NCI-H526 (cell line): ENCODE measurements around the gene HES5.
"Not testable (repeated sequence)": the region's sequence is repeated elsewhere in the genome, so short reads cannot be mapped to it uniquely, and the experiment has no call there.

Source experiments
- DNase-seq, 2 experiments: peaks; one replicate each; lab custom pipeline; 2025; lab: John Stamatoyannopoulos, UW

The HES5 gene

GRCh38 chr1:2560299-2561073 is 30.4 kb upstream of the HES5 start:
- DNase-seq = no peak

- DNase-seq = no peak
Measured at GRCh38 chr1:2559509-2560298, 29.6 kb upstream of the HES5 start.

GRCh38 chr1:2558861-2559260 is 28.8 kb upstream of the HES5 start:
- no peak for DNase-seq

- DNase-seq = no peak
Measured at GRCh38 chr1:2558420-2558819, 28.4 kb upstream of the HES5 start.

- DNase-seq = no peak
Measured at GRCh38 chr1:2557482-2558400, 27.7 kb upstream of the HES5 start.

- no peak for DNase-seq
Measured at GRCh38 chr1:2556678-2557481, 26.8 kb upstream of the HES5 start.

- no peak for DNase-seq
Measured at GRCh38 chr1:2556277-2556677, 26.2 kb upstream of the HES5 start, which contains the start of gene TNFRSF14. TNFRSF14 (plus strand) TSS chr1:2556371; CDS start chr1:2556665, 294 bp downstream.

GRCh38 chr1:2555634-2556276 is 25.7 kb upstream of the HES5 start:
- DNase-seq = no peak

- DNase-seq = no peak
Measured at GRCh38 chr1:2554621-2555387, 24.7 kb upstream of the HES5 start.

- DNase-seq = no peak
Measured at GRCh38 chr1:2553871-2554620, 24.0 kb upstream of the HES5 start.

GRCh38 chr1:2553076-2553475 is 23.0 kb upstream of the HES5 start:
- DNase-seq = not testable (repeated sequence)

- DNase-seq = no peak
Measured at GRCh38 chr1:2552189-2552588, 22.1 kb upstream of the HES5 start.

- DNase-seq = not testable (repeated sequence)
Measured at GRCh38 chr1:2551544-2551943, 21.5 kb upstream of the HES5 start.

GRCh38 chr1:2550309-2550861 is 20.3 kb upstream of the HES5 start:
- not testable (repeated sequence) for DNase-seq

GRCh38 chr1:2549367-2550029 is 19.4 kb upstream of the HES5 start:
- DNase-seq = not testable (repeated sequence)

GRCh38 chr1:2548068-2548589 is 18.1 kb upstream of the HES5 start:
- peak; percentile 58 to 88 for DNase-seq

- peak in 1 of 2 experiments; percentile 36 for DNase-seq
Measured at GRCh38 chr1:2547210-2548067, 17.4 kb upstream of the HES5 start.
